ENCODE measurements around the gene EEF1AKMT1.
A peak's percentile ranks its signal among the peaks of the same experiment; 100 is the strongest.
"Not testable (repeated sequence)": the region's sequence is repeated elsewhere in the genome, so short reads cannot be mapped to it uniquely, and the experiment has no call there.

The EEF1AKMT1 gene

DNA sequence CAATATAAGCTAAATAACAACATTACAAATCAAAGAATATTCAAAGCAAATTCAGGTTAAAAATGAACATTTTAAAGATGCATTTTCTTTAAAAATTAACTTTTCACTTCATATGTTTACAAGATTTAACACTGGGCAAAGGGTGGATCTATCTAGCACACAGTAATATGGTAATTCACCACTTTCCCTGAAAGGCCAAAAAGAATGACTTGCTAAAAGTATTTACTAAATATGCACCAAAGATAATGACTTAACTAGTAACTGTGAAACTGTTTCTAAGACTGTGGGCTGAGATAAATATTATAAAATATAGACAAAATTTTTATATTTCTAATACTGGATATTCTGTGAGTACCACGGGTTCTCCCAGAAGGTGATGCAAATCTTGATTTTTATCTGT, 4.5 kb upstream of the EEF1AKMT1 start:
- DNase-seq (ENCODE audit: low read depth in 2 of 3, low spot score in 1 of 3), result no peak

DNA sequence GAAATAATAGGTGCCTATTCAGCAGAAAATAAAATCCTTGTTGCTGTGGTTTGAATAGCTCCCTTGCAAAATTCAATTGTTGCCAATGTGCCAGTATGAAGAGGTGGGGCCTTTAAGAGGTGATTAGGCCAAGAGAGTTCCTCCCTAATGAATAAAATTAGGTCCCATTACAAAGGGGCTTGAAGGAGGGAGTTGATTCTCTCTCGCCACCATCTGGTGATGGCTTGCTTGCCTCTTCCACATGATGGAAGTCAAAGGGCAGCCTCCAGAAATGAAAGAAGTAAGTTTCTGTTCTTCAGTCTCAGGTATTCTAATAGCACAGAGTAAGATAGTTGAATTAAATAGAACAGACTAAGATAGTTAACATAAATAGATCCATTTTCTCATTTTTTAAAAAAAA, 3.0 kb upstream of the EEF1AKMT1 start:
- DNase-seq (ENCODE audit: low read depth in 2 of 3, low spot score in 1 of 3), result no peak

DNA sequence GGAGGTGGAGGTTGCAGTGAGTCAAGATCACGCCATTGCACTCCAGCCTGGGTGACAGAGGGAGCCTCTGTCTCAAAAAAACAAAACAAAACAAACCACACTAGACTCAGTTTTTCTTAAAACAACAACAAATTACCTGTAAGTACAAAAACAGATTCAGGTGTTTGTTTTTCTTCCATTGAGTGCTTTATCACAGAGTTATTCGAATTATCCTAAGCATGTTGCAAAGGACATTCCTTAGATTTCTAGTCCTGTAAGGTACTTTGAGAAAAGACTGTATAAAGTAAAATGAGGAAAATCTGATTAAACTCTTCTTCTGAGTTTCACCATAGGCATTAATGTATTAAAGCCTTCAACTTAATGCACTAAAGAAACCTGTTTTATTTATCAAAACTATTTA, 2.2 kb upstream of the EEF1AKMT1 start:
- no peak for DNase-seq (ENCODE audit: low read depth in 2 of 3, low spot score in 1 of 3)

DNA sequence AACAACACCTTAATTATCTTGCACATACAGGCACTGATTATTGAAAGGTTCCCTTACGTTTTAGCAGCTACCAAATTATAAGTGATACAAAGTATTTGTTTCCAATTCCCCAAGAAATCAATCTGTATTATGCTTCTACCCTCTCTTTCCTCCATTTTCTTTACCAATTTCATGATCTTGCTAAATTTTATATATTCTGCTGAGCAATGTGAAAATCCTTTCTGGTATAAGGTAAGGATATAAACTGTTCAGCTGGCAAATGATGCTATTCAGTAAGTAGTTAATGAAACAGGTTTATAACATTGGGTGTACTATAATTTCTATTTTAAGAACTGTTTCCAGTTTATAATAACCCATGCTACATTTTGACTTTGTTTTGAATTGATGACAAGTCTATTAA, 985 bp upstream of the EEF1AKMT1 start:
- no peak for DNase-seq (ENCODE audit: low read depth in 2 of 3, low spot score in 1 of 3)

DNA sequence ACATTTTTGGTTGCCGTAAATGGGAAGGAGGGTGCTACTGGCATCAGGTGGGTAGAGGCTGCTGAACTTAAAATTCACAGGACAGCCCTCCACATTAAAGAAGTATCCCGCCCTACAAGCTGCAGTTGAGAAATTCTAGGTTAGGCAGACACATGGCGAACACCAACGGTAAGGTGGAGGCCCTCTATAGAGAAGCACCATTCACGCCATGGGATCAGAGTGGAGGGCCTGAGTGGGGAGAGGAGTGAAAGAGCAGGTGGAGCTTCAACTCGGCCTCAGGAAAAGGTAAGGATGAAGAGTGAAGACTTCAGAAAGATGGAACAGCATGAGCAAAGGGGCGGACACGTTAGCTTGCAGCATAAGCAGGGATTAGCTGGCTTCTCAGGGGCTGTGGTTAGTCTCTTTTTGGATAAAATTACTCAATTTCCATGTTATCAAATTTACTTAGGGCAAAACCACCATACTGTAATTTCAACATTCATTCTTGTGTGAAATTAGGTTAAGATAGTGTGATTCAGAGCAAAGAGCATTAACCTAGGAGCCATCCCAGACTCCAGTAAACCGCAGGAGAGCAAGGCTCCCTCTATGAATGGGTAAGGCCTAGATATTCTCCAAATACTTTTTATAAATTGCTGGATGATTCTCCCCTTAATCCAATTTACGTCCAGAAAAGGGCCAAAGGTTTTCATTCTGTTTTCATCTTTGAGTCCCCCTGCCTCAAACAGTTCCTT, 1.2 kb downstream of the EEF1AKMT1 start:
- peak in 1 of 3 donors; percentile 5 for DNase-seq (ENCODE audit: low read depth in 2 of 3, low spot score in 1 of 3)

DNA sequence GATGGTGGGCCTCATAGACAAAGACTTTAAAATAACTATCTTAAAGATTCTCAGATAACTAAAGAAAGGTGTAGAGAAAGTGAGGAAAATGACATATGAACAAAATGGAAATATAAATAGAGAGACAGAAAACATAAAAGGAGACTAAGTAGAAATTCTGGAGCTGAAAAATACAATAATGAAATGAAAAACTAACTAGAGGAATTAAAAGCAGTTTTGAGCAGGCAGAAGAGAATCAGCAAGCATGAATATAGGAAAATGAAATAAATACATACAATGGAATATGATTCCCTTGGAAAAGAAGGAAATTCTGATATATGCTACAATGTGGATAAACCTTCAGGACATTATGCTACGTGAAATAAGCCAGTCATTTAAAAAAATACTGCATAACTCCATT, 3.9 kb downstream of the EEF1AKMT1 start:
- no peak for DNase-seq (ENCODE audit: low read depth in 2 of 3, low spot score in 1 of 3)

DNA sequence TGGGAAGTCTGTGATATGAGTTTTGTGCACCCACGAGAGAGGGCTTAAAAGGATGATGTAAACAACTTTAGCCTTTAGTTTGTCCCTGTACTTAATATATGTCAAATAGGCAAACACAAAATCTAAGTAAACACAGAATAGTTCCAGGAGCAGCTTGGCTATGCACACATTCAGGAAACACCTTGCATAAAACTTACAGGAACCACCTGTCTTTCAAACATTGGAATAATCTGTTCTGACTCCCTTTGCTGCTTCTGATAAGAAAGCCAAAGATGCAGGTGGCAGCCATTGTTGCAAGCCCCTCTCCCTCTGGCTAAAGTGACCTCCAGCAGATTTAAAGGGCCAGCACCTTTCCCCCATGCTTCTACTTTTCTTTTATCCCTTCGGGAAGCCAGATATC, 4.7 kb downstream of the EEF1AKMT1 start:
- DNase-seq (ENCODE audit: low read depth in 2 of 3, low spot score in 1 of 3), result no peak

- DNase-seq (ENCODE audit: low read depth in 2 of 3, low spot score in 1 of 3), result no peak
These were observed 6.3 kb downstream of the EEF1AKMT1 start for GRCh38 chr13:20767309-20767943.

DNA sequence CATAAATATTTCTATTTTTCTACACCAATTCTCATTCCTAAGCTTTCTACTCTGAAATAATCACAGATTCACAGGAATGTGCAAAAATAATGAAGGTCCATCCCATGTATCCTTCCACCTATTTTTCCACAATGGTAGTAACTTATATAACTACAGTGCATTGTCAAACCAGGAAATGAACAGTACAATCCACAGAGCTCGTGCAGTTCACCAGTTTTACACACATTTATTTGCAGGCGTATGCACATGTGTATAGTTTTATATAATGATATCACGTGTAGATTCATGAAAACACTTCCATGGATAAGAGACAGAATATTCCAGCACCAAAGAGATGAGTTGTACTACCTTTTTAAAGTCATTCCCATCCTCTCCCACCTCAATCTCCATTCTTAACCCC, 12.9 kb downstream of the EEF1AKMT1 start:
- no peak for DNase-seq (ENCODE audit: low read depth in 2 of 3, low spot score in 1 of 3)

- DNase-seq (ENCODE audit: low read depth in 2 of 3, low spot score in 1 of 3), result no peak
These were observed 19.8 kb downstream of the EEF1AKMT1 start for GRCh38 chr13:20754009-20754408.

DNA sequence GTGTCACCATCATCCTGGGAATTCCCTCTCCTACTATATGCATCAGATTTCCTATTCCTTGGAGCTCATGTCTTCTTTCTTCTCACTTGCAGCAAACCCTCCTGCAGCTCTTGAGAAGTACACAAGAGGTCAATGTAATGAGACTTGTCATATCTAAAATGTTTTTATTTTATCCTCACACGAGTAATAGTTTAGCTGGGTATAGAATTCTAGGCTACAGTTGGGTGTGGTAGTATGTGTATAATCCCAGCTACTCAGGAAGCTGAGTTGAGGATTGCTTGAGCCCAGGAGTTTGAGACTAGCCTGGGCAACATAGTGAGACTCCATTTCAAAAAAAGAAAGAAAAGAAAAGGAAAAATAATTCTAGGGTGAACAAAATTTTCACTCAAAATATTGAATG, 24.4 kb downstream of the EEF1AKMT1 start:
- no peak for DNase-seq (ENCODE audit: low read depth in 2 of 3, low spot score in 1 of 3)

DNA sequence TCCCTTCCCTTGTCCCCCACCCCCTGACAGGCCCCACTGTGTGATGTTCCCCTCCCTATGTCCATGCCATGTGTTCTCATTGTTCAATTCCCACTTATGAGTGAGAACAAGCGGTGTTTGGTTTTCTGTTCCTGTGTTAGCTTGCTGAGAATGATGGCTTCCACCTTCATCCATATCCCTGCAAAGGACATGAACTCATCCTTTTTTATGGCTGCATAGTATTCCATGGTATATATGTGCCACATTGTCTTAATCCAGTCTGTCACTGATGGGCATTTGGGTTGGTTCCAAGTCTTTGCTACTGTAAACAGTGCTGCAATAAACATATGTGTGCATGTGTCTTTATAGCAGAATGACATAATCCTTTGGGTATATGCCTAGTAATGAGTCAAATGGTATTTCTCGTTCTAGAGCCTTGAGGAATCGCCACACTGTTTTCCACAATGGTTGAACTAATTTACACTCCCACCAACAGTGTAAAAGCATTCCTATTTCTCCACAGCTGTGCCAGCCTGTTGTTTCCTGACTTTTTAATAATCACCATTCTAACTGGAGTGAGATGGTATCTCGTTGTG, 29.8 kb downstream of the EEF1AKMT1 start:
- DNase-seq (ENCODE audit: low read depth in 2 of 3, low spot score in 1 of 3), result not testable (repeated sequence)

DNA sequence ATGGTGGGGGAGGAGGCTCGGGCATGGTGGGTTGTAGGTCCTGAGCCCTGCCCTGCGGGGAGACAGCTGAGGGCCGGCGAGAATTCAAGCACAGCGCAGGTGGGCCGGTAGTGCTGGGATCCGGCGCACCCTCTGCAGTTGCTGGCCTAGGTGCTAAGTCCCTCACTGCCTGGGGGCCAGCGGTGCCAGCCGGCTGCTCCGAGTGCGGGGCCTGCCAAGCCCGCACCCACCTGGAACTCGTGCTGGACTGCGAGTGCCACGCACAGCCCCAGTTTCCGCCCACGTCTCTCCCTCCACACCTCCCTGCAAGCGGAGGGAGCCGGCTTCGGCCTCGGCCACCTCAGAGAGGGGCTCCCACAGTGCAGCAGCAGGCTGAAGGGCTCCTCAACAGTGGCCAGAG, 33.7 kb downstream of the EEF1AKMT1 start:
- no peak for DNase-seq (ENCODE audit: low read depth in 2 of 3, low spot score in 1 of 3)

GRCh38 chr13:20738616-20739015, 35.1 kb downstream of the EEF1AKMT1 start:
- DNase-seq (ENCODE audit: low read depth in 2 of 3, low spot score in 1 of 3), result no peak

DNA sequence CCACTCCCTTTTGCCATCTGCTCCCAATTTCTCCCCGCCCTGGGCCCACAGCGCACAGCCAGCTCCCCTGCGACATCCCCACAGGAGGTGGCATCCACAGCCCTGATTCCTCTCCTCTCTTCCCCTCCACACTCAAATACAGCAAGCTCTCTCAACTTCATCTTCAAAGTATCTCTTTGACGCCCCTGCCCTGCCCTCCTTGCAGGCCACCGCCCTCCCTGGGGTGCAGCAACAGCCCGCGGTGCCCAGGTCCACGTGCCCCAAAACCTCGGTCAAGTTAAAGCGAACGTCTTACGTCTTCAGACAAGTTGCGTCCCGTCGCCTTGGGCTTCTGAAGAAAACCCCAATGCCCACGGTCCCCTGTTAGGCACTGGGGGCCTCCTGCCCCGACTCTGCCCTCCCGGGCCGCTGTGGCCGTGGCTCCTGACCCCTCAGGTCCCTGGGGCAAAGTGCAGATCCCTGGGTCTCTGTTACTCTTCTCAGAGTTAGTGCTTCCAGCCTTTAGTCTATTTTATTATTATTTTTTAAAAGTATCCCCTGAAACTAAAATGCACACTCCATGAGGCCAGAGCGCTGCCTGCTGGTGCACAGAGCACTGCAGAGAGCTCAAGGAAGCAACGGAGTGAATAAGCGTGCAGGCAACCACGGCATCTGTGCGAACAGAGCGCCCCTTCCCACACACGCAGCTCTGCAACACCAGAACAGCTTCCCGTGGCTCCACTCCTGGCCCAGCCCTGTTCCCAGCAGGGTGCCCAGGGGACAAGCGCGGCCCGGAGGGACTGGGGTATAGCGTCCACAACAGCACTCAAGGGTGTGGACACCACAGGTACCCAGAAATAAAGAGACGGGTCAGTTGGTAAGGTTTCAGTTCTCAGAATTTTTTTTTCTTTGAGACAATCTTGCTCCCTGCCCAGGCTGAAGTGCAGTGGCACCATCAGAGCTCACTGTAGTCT, 43.9 kb downstream of the EEF1AKMT1 start:
- no peak for DNase-seq (ENCODE audit: low read depth in 2 of 3, low spot score in 1 of 3)

DNA sequence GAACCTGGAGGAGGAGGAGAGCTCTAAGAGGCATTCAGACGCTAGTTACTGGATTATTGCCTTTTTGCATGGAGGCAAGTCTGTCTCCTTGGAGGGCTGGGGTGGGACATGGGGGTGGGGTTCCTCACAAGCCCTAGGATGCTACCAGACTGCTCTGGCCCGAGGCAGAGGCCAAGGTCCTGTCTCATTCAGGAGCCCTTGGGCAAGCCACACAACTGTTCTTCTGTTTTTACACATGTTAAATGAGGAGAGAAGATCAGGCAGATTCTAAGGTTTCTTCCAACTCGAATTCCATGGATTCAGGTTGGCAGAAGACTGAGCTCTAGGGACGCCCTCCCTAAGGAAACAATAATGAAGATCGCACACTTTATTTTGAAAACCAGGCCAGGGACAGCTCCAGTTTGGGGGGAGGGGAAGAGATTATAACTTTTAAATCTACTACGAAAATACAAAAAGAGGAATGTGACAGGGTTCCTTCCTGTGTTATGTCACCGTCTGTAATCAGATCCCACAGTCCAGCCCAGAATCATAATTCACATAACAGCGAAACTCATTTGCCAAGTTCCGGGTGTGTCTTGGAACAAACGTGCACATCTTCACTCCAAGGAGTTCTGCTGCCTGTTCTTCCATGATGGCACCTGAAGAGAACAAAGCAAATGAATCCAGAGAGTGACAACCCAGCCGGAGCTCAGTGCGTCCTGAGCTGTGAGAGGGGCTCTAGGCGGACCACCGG, 45.0 kb downstream of the EEF1AKMT1 start:
- no peak for DNase-seq (ENCODE audit: low read depth in 2 of 3, low spot score in 1 of 3)

GRCh38 chr13:20727856-20728255, 45.9 kb downstream of the EEF1AKMT1 start:
- no peak for DNase-seq (ENCODE audit: low read depth in 2 of 3, low spot score in 1 of 3)

DNA sequence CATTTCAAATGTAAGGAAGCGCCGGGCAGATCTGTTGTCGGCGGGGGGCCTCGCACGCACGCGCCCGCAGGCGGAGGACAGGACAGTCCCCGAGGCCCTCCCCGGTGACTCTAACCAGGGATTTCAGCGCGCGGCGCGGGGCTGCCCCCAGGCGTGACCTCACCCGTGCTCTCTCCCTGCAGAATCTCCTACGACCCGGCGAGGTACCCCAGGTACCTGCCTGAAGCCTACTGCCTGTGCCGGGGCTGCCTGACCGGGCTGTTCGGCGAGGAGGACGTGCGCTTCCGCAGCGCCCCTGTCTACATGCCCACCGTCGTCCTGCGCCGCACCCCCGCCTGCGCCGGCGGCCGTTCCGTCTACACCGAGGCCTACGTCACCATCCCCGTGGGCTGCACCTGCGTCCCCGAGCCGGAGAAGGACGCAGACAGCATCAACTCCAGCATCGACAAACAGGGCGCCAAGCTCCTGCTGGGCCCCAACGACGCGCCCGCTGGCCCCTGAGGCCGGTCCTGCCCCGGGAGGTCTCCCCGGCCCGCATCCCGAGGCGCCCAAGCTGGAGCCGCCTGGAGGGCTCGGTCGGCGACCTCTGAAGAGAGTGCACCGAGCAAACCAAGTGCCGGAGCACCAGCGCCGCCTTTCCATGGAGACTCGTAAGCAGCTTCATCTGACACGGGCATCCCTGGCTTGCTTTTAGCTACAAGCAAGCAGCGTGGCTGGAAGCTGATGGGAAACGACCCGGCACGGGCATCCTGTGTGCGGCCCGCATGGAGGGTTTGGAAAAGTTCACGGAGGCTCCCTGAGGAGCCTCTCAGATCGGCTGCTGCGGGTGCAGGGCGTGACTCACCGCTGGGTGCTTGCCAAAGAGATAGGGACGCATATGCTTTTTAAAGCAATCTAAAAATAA, 52.1 kb downstream of the EEF1AKMT1 start:
- no peak for DNase-seq (ENCODE audit: low read depth in 2 of 3, low spot score in 1 of 3)

GRCh38 chr13:20721058-20721453, 52.7 kb downstream of the EEF1AKMT1 start:
- no peak for DNase-seq (ENCODE audit: low read depth in 2 of 3, low spot score in 1 of 3)

GRCh38 chr13:20720499-20720898, 53.3 kb downstream of the EEF1AKMT1 start:
- DNase-seq (ENCODE audit: low read depth in 2 of 3, low spot score in 1 of 3), result no peak
